Measurements from ENCODE around the gene ACTR8. TPM values are rescaled to one million over a fixed set of nuclear protein-coding genes. Genes with fewer than 3 reads are reported as not detected.

ACTR8 gene
- total RNA-seq, 4 donors from 2014 or later = 12.0 to 22.4 (median 19.2) TPM

GRCh38 chr3:53823956-53824657 lies 57.8 kb downstream of the ACTR8 start:
- H3K4me3 ChIP-seq (ENCODE audit: low read depth, poor library complexity, severe bottlenecking) = no peak overlapping the region
- DNase-seq (ENCODE audit: low spot score in 2 of 2) = peak in 1 of 2 donors; percentile 52
- intact Hi-C loops (cut with DNase I; ENCODE audit: low total_unique reads) = no loop called here
- no peak for TF ChIP-seq POLR2A (IDR thresholded peaks at IDR 0.05)
- TF ChIP-seq, protein P1, sequence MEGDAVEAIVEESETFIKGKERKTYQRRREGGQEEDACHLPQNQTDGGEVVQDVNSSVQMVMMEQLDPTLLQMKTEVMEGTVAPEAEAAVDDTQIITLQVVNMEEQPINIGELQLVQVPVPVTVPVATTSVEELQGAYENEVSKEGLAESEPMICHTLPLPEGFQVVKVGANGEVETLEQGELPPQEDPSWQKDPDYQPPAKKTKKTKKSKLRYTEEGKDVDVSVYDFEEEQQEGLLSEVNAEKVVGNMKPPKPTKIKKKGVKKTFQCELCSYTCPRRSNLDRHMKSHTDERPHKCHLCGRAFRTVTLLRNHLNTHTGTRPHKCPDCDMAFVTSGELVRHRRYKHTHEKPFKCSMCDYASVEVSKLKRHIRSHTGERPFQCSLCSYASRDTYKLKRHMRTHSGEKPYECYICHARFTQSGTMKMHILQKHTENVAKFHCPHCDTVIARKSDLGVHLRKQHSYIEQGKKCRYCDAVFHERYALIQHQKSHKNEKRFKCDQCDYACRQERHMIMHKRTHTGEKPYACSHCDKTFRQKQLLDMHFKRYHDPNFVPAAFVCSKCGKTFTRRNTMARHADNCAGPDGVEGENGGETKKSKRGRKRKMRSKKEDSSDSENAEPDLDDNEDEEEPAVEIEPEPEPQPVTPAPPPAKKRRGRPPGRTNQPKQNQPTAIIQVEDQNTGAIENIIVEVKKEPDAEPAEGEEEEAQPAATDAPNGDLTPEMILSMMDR (IDR thresholded peaks at IDR 0.05) = no peak
- WGBS, 2 donors = 63 to 69% methylated on average over 8 to 10 of the region's 10 CpGs

DNA sequence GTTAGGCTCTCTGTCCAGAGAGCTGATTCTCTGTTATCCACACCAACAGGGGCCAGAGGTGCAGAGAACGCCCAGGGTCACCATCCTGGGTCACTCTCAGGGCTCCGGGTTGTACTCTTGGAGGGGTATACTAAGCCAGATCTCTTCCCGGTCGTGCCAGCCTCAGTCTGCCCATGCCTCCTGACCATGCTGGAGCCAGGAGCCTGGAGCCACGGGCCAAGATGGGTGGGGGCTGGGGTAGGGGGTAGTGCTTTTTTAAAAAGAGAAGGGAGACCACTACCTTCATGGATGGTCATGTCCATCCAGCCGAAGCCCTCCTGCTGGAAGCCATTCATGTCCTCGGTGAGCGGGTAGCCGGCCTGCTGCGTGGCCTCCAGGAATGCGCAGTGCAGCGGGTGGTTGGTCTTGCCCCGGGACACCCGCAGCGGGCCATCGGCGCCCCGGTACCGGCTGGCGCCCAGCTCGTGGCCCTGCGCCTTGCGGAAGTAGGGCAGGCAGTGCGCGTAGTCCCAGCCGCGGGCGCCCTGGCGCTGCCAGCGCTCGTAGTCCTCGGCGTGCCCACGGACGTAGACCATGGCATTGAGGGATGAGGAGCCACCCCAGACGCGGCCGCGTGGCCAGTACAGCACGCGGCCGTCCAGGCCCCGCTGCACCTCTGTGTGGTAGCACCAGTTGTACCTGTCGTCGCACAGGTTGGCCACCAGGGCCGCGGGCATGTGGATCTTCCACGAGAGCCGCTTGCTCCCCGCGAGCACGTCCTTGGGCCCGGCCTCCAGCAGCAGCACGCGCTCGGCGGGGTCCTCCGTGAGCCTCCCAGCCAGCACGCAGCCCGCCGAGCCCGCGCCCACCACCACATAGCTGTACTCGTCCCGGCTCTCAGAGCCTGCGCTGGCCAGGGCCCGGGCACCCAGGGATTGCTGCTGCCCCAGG lies 58.7 kb downstream of the ACTR8 start:
- no peak overlapping the region for H3K4me3 ChIP-seq (ENCODE audit: low read depth, poor library complexity, severe bottlenecking)
- no peak for TF ChIP-seq POLR2A (IDR thresholded peaks at IDR 0.05)
- TF ChIP-seq, protein P1 (IDR thresholded peaks at IDR 0.05) = no peak
- WGBS, 2 donors = 94 to 96% methylated on average over 39 to 43 of the region's 67 CpGs
- intact Hi-C loops (cut with DNase I; ENCODE audit: low total_unique reads) = no loop called here
- DNase-seq (ENCODE audit: low spot score in 2 of 2) = peak in 1 of 2 donors; percentile 70

DNA sequence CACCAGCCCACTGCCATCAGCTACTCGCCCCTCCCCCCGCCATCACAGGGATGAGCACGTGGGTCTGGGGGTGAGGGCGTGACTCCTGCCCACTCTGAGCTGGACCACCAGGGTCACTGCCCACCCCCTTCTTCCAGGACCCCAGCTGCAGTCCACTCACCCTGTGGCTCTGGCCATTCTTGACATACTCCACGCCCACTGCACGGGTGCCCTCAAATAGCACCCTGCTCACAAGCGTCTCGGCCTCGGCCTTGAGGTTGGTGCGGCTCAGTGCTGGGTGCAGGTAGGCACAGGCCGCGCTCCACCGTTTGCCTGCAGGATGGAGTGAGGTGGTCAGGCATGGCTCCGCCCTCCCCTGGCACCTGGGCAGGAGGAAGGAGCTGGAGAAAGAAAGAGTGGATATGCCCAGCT lies 59.6 kb downstream of the ACTR8 start:
- 75 to 91% methylated on average over 8 to 14 of the region's 14 CpGs for WGBS, 2 donors
- no peak for TF ChIP-seq POLR2A (IDR thresholded peaks at IDR 0.05)
- TF ChIP-seq, protein P1 (IDR thresholded peaks at IDR 0.05) = no peak
- intact Hi-C loops (cut with DNase I; ENCODE audit: low total_unique reads) = no loop called here
- no peak overlapping the region for H3K4me3 ChIP-seq (ENCODE audit: low read depth, poor library complexity, severe bottlenecking)
- DNase-seq (ENCODE audit: low spot score in 2 of 2) = peak in 1 of 2 donors; percentile 63

DNA sequence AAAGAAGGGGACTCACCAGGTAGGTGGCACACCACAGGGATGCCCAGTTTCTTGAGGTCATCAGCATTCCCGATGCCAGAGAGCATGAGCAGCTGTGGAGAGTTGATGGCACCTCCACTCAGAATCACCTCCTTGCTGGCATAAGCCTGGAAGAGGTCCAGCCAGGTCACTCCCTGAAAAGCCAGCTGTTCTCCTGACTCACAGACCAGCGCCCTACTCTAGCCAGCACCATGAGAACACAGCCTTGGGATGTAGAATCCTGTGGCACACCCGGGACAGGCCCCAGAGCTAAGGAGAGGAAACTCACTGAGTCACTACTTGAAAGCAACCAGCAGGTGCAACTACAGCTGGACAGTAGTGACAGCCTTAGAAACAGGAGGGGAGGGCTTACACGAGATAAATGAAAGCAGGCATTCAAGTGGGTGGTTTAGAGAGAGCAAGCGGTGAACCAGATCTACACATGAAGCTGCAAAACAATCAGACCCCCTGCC lies 60.3 kb downstream of the ACTR8 start:
- no peak overlapping the region for H3K4me3 ChIP-seq (ENCODE audit: low read depth, poor library complexity, severe bottlenecking)
- intact Hi-C loops (cut with DNase I; ENCODE audit: low total_unique reads) = no loop called here
- TF ChIP-seq POLR2A (IDR thresholded peaks at IDR 0.05) = no peak
- TF ChIP-seq, protein P1 (IDR thresholded peaks at IDR 0.05) = no peak
- WGBS, 2 donors = 48 to 62% methylated on average over 5 of the region's 5 CpGs
- peak in 1 of 2 donors; percentile 79 for DNase-seq (ENCODE audit: low spot score in 2 of 2)

DNA sequence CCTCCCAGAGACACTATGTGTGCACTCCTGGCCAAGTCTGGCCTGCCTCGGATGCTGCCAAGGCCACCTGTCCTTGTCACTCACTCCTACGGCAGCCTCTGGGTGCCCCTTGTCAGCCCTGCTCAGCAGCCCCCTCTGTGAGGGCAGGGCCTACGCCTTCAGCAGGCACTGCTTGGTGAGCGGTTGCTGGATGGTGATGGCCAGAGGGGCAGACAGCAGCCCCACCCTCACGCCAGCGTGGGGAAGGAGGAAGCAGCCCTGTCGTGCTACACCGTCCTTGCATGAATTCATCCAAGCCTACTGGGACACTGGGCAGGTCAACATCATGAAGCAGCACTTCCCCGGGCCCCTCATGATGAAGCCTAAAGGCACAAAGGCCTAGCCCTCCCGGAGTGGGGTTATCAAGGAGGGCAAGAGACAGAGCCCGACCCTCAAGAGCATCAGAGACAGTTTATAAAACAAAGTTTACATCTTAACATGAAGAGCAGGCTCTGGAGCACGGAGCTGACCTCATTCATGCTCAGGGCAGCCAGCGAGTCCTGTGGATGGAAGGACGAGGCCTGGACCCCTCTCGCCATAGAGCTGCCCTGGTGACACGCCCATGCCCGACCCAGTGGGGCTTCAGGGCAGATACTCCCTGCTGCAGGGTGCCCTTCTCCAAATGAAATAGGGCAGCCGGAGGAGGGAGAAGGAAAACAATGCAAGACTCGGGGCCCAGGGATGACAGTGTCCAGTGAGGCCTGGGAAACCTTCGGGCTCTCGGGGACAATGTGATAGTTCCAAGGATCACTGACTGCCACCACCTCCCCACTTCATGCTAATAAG lies 61.0 kb downstream of the ACTR8 start:
- 86 to 88% methylated on average over 20 to 21 of the region's 21 CpGs for WGBS, 2 donors
- TF ChIP-seq, protein P1 (IDR thresholded peaks at IDR 0.05) = no peak
- no peak for TF ChIP-seq POLR2A (IDR thresholded peaks at IDR 0.05)
- peak in 1 of 2 donors; percentile 75 for DNase-seq (ENCODE audit: low spot score in 2 of 2)
- intact Hi-C loops (cut with DNase I; ENCODE audit: low total_unique reads) = no loop called here
- H3K4me3 ChIP-seq (ENCODE audit: low read depth, poor library complexity, severe bottlenecking) = no peak overlapping the region
